ENCODE results near the gene CEP128.

GRCh38 chr14:80629606-80630005, 311.9 kb downstream of the CEP128 start:
- TF ChIP-seq EZH2 (IDR thresholded peaks at IDR 0.05; ENCODE audit: insufficient read depth, poor library complexity, severe bottlenecking): no peak
- TF ChIP-seq EZH2phosphoT487 (IDR thresholded peaks at IDR 0.05; ENCODE audit: insufficient read depth, low read depth): no peak
